K562 (cell line): Measurements from ENCODE around the gene TK1. TPM values are rescaled to one million over a fixed set of nuclear protein-coding genes. Genes with fewer than 3 reads are reported as not detected.

Experiments
- BACH1 ChIP-seq: fragments of 200-800 bp; sonication (Bioruptor generic); IDR thresholded peaks from 2 replicates; pipeline ENCODE4 v1.6.1; 2016; ENCODE audit warnings: missing genetic modification characterization, missing compliant biosample characterization
- BRD9 ChIP-seq: fragments of 450-650 bp; IDR thresholded peaks from 2 replicates; pipeline ENCODE4 v1.6.1; 2018; ENCODE audit warnings: low read depth; ENCODE audit not compliant: partially characterized antibody
- CC2D1A ChIP-seq: fragments of 450-650 bp; IDR thresholded peaks from 2 replicates; pipeline ENCODE4 v1.6.1; 2017; ENCODE audit warnings: mild to moderate bottlenecking
- ELF1 ChIP-seq: fragments of 200-800 bp; sonication (Bioruptor generic); IDR thresholded peaks from 2 replicates; pipeline ENCODE4 v1.6.1; 2016; ENCODE audit warnings: missing genetic modification characterization, missing compliant biosample characterization
- HDAC2 ChIP-seq: fragments of 450-650 bp; IDR thresholded peaks from 2 replicates; pipeline ENCODE4 v1.6.1; 2016; ENCODE audit warnings: mild to moderate bottlenecking
- MTA3 ChIP-seq: fragments of 450-650 bp; formaldehyde crosslinking; IDR thresholded peaks from 2 replicates; pipeline ENCODE4 v1.6.1; 2017; ENCODE audit warnings: mild to moderate bottlenecking, borderline replicate concordance
- NFE2 ChIP-seq: IDR thresholded peaks from 2 replicates; pipeline ENCODE4 v1.6.1; 2014; ENCODE audit warnings: antibody characterized with exemption, low read depth
- PHTF2 ChIP-seq: fragments of 250-450 bp; sonication (Bioruptor Pico); IDR thresholded peaks from 2 replicates; pipeline ENCODE4 v1.5.0; 2021; ENCODE audit warnings: mild to moderate bottlenecking
- SMAD3 ChIP-seq: fragments of 450-650 bp; formaldehyde crosslinking; conservative IDR thresholded peaks from 2 replicates; pipeline ENCODE4 v1.4.0; 2020; ENCODE audit warnings: mild to moderate bottlenecking
- ZBTB7A ChIP-seq: IDR thresholded peaks from 2 replicates; pipeline ENCODE4 v1.6.1; 2011; ENCODE audit warnings: low read depth, mild to moderate bottlenecking, low read length, moderate library complexity, borderline replicate concordance; ENCODE audit not compliant: control insufficient read depth
- ZNF449 ChIP-seq: fragments of 250-450 bp; sonication (Bioruptor Pico); IDR thresholded peaks from 2 replicates; pipeline ENCODE4 v1.8.0; 2022; ENCODE audit warnings: moderate library complexity, mild to moderate bottlenecking, inconsistent platforms
- ZNF584 ChIP-seq: fragments of 200-800 bp; sonication (Bioruptor generic); IDR thresholded peaks from 2 replicates; pipeline ENCODE4 v1.6.1; 2016; ENCODE audit warnings: low read depth, mild to moderate bottlenecking, missing genetic modification characterization, missing compliant biosample characterization
- ZNF586 ChIP-seq: fragments of 450-650 bp; formaldehyde crosslinking; conservative IDR thresholded peaks from 2 replicates; pipeline ENCODE4 v1.4.0; 2020; ENCODE audit warnings: mild to moderate bottlenecking, moderate library complexity
- polyA plus RNA-seq, 8 experiments: library from polyadenylated mRNA; depleted of rRNA in 4 of 8; stranded (reverse) in 5 of 8; unstranded in 3 of 8; fragments of >200 nt; fragmentation: Nextera tagmentation in 2 of 8; fragmentation: Illumina TruSeq in 1 of 8; extraction: Ambion mirVana in 2 of 8; extraction: Trizol in 1 of 8; gene quantifications; 2 replicates each; pipeline versions ENCODE4 v1.2.1 to v1.2.3, GENCODE V29; 2011 to 2014; ENCODE audit warnings: inconsistent platforms in 1 of 8, missing spikeins in 1 of 8
- total RNA-seq, 7 experiments: library from RNA; depleted of rRNA in 6 of 7; stranded (reverse); fragments of >200 nt in 6 of 7; fragmentation: Illumina TruSeq in 2 of 7; extraction: Trizol in 2 of 7; gene quantifications; 2 replicates each; pipeline versions ENCODE4 v1.2.1 to v1.2.3, GENCODE V29; 2011 to 2021; ENCODE audit warnings: low replicate concordance in 1 of 7
- TF ChIP-seq, protein P1 (sequence below): sonication (generic); formaldehyde crosslinking; IDR thresholded peaks from 2 replicates; pipeline ENCODE4 v1.8.0; 2023; ENCODE audit warnings: missing genetic modification reagents, mild to moderate bottlenecking, borderline replicate concordance

The TK1 gene
- total and polyA plus RNA-seq, 9 of the 15 experiments (the other 6 are each of a cell fraction or from before 2014, with no cell fraction given), result 8.4 to 280 (median 103) TPM

GRCh38 chr17:78146471-78146869 is 40.4 kb downstream of the TK1 start (continued):
- no peak for TF ChIP-seq ELF1 (tag)
- no peak for TF ChIP-seq ZNF584 (CRISPR knock-in tag)
- TF ChIP-seq, protein P1, sequence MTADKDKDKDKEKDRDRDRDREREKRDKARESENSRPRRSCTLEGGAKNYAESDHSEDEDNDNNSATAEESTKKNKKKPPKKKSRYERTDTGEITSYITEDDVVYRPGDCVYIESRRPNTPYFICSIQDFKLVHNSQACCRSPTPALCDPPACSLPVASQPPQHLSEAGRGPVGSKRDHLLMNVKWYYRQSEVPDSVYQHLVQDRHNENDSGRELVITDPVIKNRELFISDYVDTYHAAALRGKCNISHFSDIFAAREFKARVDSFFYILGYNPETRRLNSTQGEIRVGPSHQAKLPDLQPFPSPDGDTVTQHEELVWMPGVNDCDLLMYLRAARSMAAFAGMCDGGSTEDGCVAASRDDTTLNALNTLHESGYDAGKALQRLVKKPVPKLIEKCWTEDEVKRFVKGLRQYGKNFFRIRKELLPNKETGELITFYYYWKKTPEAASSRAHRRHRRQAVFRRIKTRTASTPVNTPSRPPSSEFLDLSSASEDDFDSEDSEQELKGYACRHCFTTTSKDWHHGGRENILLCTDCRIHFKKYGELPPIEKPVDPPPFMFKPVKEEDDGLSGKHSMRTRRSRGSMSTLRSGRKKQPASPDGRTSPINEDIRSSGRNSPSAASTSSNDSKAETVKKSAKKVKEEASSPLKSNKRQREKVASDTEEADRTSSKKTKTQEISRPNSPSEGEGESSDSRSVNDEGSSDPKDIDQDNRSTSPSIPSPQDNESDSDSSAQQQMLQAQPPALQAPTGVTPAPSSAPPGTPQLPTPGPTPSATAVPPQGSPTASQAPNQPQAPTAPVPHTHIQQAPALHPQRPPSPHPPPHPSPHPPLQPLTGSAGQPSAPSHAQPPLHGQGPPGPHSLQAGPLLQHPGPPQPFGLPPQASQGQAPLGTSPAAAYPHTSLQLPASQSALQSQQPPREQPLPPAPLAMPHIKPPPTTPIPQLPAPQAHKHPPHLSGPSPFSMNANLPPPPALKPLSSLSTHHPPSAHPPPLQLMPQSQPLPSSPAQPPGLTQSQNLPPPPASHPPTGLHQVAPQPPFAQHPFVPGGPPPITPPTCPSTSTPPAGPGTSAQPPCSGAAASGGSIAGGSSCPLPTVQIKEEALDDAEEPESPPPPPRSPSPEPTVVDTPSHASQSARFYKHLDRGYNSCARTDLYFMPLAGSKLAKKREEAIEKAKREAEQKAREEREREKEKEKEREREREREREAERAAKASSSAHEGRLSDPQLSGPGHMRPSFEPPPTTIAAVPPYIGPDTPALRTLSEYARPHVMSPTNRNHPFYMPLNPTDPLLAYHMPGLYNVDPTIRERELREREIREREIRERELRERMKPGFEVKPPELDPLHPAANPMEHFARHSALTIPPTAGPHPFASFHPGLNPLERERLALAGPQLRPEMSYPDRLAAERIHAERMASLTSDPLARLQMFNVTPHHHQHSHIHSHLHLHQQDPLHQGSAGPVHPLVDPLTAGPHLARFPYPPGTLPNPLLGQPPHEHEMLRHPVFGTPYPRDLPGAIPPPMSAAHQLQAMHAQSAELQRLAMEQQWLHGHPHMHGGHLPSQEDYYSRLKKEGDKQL (CRISPR knock-in tag), result no peak
- TF ChIP-seq CC2D1A, result no peak
- TF ChIP-seq SMAD3 (CRISPR knock-in tag), result no peak
- peak; percentile 38 for TF ChIP-seq BRD9
- no peak for TF ChIP-seq ZBTB7A
- 0 out of 2 replicates have a peak, but pooled peaks have one; percentile 13 for TF ChIP-seq MTA3
- no peak for TF ChIP-seq PHTF2 (CRISPR knock-in tag)
- TF ChIP-seq BACH1 (tag), result no peak
- no peak for TF ChIP-seq NFE2
- TF ChIP-seq ZNF586, result no peak
- no peak for TF ChIP-seq ZNF449
- TF ChIP-seq HDAC2, result peak; percentile 98
